ENCODE results near the gene AP2S1. TPM values are rescaled to one million over a fixed set of nuclear protein-coding genes. Genes with fewer than 3 reads are reported as not detected.

Gene AP2S1
- total and polyA plus RNA-seq, 2 of the 8 experiments (the other 6 are each of a cell fraction or from before 2014, with no cell fraction given), result 195 to 211 TPM

DNA sequence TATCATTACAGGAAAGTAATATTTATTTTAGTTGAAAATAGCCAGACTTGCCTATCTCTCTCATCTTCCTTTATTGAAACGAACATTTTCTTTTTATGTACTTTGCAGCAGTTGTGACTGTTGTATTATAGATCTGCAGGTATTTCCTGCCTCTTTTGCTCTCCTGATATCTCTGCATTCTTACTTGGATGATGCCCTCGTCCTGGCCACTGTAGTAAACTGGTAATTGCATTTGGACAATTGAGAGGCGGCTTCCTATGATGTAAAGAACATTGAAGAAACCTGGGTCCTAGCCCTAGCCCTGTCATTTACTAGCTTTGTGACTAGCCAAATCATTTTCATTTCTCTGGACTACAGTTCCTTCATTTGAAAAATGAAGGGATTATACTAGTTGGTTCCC lies 16.5 kb upstream of the AP2S1 start (continued):
- TF ChIP-seq SP1 (IDR thresholded peaks at IDR 0.05; ENCODE audit: low read depth, low read length) (no peak), CREB1 (IDR thresholded peaks at IDR 0.05) (no peak)

All from H1 (cell line).